ENCODE measurements around the gene ZNF827.

- no peak for TF ChIP-seq POLR2A (IDR thresholded peaks at IDR 0.05)
- TF ChIP-seq CTCF (IDR thresholded peaks at IDR 0.05) = no peak
Observed at GRCh38 chr4:145873901-145874300, 64.7 kb downstream of the ZNF827 start.
